EH (cell line): ENCODE data around the gene ZNF667.

Experiments used
- DNase-seq: peaks from one replicate; pipeline ENCODE4 v3.0.0-alpha.2; 2015; ENCODE audit warnings: low read depth

Gene ZNF667

DNA sequence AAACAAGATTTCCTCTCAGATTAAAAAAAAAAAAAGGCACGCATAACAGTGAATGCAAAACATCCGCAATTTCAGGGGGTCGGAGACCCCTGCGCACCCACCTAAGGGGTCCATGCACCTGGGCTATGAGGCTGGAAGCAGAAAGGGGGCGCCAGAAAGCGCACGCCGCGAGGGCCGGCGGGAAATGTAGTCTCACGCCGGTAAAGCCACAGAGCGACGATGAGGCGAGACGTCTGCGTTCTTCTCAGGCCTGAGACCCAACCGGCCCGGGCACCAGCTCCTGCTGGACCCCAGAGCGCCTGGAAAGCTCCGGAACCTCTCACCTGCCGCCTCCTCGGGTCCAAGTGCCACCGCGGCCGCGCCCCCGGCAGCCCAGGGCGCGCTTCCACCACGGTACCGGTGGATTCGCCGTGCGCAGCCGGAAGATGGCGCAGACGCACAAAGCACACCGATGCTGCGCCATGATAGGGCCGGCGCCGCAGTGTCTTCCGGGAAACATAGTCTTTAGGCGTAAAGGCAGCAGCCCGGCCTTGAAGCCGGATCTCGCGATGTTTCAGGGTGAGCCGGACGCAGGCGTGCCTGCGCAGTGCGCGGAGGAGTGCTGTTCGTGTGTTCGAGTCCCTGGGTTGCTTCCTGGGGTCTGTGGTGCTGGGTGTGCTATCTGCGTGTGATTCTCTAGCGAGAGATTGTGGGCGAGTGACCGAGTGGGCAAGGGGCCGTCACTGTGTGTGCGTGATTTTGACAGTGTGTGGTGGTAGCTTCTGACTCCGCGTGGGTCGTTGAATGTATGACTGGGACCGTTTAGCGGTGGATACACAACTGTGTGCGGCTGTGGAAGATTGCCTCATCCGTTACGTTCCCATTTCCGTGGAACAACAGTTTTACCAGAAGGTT lies 83.8 kb downstream of the ZNF667 start, which contains the start of gene ZNF582:
Gene ZNF582, minus strand, starts transcription at position 416 of the 894 bp plus-strand sequence. CDS start 1,782 bp downstream, outside the sequence.
- peak; percentile 91 for DNase-seq
